GM21360 (cell line): Measurements from ENCODE around the gene SNCAIP.
"Not testable (repeated sequence)": the region's sequence is repeated elsewhere in the genome, so short reads cannot be mapped to it uniquely, and the experiment has no call there.

Experiments
- ATAC-seq: cut with Tn5 transposase; IDR thresholded peaks from one replicate; pipeline ENCODE4 v1.9.1; 2021; ENCODE audit warnings: mild to moderate bottlenecking, moderate library complexity; ENCODE audit not compliant: unreplicated experiment

The SNCAIP gene

DNA sequence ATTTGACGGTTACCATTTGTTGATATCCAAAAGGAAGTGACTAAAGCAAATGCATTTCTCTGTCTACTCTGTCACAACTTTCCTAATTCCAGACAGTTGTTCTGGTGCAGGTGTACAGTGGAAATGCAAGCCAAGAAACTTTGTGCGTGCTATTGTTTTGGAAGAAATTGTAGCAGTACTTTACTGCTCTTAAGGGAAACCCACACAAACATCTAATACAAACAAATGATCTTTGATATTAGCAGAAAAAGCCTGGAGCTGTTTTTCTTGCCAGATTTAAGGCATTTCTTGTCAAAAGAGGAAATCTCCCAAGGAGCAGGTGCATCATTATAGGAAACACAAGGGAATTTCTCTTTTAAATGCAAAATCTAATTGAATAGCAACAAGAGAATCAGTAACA lies 2.0 kb downstream of the SNCAIP start:
- no peak for ATAC-seq

DNA sequence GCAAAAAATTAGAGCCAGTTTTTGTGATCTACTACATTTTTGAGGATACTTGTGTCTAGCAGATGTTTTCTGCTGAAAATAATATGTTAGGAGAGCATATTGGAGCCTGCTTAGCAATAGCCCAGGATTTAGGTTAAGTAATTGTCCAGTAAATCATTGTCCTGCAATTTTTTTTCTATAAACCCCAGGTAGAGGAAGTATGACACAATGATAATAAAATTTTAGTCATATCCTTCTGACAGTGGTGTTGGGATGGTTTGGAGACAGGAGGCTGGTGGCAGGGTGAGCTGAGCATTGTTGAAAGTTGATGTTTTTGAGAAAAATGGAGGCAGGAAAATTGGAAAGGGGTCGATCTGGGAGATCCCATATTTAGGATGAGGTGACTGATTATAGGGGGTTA lies 3.5 kb downstream of the SNCAIP start:
- no peak for ATAC-seq

DNA sequence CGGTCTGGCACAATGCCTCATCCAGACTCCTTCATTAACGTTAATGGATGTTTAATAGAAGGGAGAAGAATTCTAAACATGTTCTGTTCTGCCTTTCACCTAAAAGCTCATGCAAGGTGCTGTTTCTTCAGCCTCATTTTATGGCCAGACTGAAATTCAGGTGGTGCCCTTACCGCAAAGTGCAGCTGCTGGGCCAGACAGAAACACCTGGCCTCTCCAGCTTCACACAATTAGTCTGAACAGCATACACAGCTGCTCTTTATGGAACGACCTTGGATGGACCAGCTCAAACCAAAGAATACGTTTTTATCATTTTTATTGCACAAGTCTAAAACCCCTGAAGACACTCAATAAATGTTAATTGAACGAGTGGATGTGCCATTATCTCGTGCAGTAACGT lies 4.6 kb downstream of the SNCAIP start:
- no peak for ATAC-seq

DNA sequence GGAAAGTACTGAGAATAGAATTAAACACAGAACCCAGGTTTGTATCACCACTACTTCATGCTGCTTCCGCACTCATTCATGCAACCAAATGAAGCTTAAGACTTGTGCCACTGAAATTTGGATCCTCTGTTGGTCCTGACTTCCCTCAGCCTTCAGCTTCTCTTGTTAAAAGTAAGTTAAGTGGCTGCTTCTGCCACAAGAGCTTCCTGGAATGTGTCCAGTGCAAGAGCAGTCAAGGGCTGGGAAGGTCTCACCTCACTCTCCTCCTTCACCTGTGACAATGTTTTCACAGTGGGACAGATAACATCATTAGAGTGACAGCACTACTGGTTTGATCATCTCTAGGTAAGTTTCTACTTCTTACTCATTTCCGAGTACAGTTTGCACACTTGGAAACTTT lies 7.9 kb downstream of the SNCAIP start:
- no peak for ATAC-seq

DNA sequence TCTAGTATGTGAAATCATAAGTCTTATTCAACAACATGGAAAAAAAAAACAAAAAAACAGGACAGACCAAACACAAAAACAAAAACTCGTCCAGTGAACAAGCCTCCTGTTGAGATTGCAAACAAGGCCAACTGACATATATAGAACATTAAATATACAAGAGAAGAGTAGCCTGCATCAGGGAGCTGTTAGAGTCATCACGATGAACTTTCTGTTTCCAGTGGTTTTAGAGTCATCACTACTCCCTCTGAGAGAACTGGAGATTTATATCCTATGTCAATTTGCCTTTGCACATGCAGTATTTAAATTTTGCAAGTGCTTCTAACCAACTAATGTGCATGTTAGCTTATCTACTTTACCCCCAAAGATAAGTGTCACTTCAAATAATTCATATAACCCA lies 9.9 kb downstream of the SNCAIP start:
- ATAC-seq: no peak

DNA sequence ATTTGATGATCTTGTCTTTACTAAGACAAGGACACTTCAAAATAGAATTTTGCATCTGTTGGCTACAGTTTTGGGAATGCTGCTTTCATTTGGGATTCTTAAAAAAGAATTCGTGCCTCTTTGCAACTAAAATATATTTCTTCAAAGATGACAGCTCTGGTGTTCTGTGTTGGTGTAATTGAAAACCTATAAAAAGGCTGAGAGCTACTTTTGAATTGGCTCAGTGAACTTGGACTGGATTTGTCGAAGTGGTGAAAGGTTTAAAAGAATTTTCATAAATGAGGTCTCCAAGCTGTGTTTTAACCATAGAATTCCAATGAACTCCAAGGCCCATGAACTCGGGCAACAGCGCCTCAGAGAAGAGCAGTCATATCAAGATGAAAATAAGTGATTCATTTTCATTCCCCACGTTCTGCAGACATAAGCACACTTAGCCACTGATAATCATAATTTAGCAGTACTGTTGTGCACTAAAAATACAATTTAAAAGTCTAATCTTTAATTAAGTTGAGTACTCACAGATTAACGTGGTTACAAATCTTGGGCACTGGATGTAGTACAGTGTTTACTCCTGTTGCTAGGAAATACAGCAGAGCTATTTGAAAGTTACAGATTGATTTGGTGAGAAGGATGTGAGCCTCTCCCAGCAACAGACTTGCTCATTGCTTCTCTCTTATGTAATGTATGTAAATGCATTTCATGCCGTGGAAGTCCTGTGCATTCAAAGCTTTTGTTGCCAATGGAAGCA lies 10.9 kb downstream of the SNCAIP start:
- no peak for ATAC-seq

DNA sequence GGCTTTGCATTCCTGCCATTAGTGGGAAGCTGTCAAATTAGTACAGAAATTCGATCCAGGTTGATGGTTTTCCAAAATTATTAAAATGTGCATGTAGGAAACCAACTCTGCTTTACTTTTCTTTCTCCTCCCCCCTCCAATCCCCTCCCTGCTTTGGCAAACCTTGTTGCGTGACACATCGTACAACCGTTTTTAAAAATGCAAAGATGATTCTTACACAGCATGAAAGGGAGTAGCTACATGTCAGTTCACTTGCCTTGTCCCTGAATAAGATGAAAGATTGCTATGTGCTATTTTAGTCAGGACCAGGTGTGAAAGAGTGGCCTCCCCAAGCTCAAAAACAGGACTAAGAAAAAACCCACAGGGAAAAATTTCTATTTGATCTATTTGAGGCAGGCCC lies 11.7 kb downstream of the SNCAIP start:
- no peak for ATAC-seq

DNA sequence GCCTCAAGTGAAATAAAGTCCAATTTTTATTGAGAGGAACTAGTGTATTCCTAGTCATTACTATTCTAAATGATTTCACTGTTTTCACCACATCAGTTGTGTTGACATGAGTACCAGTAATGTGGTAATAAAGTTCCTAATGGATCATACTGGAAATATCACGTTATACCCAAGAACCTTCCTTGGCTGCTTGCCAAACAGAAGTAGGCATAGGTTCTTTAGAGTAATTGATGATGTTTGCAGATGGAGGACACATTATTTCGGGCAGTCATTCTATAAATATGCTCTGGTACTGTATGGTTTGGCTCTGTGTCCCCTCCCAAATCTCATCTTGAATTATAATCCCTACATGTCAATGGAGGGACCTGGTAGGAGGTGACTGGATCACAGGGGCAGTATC lies 15.1 kb downstream of the SNCAIP start:
- no peak for ATAC-seq

DNA sequence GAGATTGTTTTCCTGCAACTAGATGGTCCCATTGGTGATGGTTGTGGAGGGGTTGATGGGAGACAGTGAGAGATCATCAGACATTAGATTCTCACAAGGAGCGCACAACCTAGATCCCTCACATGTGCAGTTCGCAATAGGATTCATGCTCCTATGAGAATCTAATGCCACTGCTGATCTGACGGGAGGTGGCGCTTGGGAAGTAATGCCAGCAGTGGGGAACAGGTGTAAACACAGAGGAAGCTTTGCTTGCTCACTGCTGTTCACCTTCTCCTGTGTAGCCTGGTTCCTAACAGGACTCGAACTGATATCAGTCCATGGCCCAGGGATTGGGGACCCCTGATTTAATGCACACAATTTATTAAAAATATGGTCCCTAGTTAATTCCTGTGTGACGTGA lies 18.8 kb downstream of the SNCAIP start:
- no peak for ATAC-seq

DNA sequence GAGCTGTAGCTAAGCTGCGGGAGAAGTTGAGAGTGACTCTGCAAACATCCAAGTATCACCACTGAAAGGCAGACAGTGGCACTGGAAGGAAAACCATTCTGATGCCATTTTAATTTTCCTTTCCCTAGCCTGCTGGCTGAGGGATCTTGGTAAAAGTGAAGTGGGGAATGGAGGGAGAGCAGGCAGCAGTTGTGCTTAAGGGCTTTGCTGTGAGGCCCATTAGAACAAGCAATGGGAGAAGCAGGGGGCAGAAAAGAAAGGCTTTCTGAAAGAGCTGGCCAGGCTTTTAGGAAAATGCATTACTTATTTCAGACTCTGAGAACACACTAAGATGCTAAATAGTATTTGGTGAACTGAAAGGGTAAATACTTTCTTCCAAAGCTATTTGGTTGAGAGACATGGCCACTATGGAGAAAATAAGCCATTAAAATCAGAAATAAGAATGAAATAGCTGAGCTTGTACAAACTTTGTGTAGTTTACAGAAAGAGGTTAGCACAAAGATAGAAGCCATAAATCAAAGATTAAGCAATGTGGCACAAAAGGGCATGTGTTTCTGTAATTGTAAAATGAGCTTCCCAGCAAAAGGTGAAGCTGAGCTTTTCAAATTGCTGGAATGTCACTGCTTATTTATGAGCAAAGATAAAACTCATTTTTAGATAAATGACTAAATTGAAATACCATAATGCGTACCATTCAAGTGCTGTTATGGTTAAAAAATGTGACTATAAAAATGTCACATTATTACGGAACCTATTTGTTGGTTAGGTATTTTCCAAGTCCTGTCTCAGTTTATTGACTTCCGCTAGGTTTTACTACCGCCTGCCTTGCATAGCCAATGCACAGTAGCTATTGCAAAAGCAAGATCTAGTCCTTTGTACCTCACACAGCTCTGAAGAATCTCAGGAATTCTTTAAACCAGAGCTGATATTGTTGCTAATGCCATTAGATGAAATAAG lies 20.8 kb downstream of the SNCAIP start:
- no peak for ATAC-seq

DNA sequence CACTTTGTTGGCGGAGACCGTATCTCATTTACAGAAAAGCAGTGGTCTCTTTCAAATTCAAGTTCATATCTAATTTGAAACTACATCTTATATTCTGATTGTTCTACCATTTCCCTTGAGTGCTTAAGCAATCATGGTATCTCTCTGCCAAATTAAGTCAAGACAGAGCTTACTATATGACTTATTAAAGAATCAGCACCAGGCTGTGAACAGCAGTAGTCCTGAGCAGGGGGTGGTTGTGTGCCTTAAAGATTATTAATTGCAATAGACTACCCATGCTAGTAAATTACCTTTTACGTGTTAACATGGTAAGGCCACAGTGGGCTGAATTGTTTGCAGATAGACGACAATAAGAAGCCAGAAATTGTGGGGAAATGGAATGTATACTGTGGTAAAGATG lies 21.5 kb downstream of the SNCAIP start:
- no peak for ATAC-seq

DNA sequence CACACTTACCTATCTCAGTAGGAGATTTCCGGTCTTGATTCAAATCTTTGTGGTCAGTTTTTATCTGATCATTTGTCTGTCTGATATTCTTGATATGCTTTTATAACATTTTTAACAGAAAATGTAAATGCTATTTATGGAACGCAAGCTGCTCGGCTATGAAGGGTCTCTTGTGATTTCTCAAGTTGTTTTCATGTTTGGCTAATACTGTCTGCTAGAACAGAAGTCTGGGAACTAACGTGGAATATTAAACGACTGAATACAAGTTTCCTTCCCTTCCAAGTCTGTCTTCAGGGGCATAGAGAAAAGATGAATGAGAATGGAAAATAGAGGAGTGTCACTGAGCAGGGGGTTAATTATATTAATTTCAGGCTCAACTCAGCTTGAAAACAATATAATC lies 27.6 kb downstream of the SNCAIP start:
- no peak for ATAC-seq

DNA sequence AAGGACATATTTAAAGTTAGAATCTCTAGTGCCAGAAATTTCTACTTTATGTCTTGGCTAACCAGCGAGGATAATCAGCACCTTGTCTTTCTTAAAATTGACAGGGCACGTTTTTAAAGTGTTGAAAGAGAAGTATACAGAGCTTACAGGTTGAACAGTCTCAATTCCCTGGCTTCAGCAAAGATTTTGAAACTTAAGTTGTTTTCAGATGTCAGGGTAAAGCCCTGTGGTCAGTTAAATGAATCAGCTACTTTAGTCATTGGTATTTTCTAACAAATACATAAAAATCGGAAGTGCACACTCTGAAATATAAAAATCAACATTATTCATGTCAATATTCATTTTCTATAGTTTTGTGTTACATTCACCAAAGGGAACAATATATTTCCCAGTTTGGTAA lies 29.1 kb downstream of the SNCAIP start:
- no peak for ATAC-seq

DNA sequence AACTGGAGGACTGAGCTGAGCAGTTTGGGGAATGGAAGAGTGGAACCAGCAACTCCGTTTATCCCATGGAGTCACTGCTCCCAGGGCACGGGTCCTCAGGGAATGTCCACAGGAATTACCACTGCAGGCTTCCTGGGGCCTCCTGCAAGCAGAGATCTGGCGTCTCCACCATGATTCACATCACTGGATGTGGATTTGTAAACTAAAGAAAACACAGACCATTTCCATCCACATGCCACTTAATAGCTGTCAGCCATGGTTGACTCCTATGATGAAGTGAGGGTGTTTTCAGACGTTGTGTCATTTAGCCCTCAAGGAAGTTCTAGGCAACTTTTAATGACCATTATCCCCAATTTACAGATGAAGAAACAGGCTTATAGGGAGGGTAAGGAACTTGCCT lies 30.2 kb downstream of the SNCAIP start:
- no peak for ATAC-seq

DNA sequence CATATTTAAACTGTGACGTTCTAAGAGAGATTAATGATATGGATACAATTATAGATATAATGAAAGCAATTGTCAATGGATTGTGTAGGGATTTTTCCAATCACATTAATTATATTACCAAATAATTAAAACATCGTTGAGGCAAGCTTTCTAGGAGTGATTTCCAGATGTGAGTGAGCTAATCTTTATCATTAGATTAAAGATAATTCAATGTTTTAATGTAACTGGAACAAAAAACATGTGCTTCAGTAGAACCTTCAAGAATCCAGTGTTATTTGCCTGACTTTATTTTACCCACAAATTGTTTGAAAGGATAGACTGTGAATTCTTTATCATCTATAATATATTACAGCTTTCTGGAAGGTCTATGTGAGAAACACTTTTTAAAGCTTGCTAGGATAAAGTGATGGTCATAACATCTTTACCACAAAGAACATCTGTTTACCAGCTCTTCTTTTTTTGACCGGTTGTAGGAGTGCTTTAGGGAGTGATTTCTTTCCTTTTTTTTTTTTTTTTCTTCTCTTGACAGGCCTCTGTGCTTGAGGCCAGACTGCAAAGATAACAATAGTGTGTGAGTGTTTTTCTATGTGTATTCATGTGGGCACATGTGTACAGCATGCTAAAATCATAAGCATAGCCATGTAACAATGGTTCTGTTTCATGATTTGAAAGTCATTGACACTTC lies 35.0 kb downstream of the SNCAIP start:
- ATAC-seq: no peak

DNA sequence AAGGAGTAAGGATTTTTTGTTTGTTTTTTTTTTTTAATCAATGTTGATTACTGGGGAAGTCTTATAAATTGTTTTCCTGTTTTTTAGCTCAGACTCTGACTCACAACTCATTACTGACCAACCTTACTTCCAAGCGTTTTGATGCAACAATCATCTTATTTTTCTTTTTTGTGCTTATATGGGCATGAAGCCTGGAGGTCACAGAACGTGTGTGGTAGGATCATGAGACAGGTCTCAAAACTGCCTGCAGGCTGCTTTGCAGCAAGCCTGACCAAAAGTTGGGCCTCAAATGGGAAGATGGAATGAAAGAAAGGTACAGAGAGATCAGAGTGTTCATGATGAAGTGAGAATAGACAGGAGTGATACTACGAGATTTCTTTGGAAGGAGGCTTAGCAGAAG lies 38.5 kb downstream of the SNCAIP start:
- ATAC-seq: no peak

DNA sequence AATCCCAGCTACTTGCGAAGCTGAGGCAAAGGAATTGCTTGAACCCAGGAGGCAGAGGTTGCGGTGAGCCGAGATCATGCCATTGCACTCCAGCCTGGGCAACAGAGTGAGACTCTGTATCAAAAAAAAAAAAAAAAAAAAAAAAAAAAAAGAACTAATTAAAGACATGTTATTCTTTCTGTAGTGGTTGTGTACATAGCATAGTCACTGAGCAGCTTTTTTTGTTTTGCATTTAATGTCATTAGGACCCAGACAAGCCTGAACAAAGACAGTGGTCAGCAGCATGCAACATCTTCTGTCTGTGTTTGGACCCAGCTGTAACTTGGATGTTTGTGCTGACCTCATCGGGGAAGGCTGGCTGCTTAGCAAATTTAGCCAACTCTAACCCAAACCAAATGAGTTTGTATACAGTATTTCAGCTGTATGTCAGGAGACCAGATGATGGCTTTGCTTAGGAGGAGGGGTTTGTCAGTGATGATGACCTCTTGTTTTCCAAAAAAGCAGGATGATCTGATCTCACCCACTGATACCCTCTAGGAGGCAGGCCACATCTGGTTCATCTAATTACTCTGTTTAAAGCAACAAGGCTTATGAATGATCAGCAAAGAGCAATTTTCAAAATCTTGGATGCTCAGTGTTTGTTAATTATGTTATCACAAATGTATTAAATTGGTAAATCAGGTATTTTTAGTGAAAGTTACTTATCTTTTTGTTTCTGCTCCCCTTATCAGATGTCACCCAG lies 39.5 kb downstream of the SNCAIP start:
- no peak for ATAC-seq

DNA sequence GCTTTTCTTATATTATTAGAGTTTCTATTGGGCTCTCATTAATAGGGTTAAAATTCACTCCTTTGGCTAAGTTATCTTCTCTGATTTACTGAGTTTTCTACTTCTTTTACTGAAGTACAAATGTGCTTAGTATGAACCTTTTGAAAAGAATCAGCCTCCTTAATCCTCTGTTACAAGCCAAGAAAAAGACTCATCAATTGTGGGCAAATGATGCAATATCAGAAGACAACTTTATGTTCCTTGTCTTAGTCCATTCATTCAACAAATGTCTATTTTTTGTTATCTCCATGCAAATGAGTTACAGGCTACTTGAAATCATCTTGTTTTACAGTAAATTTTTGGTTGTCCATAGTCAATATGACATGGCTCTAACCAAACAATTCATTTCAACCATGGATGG lies 40.3 kb downstream of the SNCAIP start:
- ATAC-seq: no peak

DNA sequence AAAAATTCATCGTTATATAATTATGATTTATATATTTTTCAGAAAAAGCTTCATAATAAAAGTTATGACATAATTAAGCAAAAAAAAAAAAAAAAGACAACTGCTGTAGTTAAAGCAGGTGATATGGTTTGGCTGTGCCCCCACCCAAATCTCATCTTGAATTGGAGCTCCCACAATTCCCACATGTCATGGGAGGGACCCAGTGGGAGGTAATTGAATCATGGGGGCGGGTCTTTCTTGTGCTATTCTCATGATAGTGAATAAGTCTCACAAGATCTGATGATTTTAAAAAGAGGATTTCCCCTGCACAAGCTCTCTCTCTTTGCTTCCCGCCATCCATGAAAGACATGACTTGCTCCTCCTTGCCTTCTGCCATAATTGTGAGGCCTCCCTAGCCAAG lies 41.3 kb downstream of the SNCAIP start:
- not testable (repeated sequence) for ATAC-seq

DNA sequence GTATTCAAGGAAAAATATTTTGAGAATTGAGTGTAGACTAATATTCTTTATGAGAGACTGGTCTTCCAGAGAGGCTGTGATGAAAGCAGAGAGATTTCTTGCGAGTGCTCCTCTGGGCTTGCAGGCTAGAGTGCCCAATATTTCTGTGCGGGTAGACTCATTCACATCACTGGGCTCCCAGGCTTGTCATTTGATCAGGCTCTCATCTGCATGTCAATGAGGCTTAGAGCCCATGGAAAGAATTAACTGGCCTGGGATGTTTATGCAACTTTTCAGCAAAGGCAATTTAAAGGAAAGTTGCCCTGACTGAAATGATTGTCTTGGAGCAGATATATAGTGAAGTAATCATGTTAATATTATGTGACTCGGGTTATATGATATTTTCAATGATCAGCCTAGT lies 42.3 kb downstream of the SNCAIP start:
- ATAC-seq: no peak

DNA sequence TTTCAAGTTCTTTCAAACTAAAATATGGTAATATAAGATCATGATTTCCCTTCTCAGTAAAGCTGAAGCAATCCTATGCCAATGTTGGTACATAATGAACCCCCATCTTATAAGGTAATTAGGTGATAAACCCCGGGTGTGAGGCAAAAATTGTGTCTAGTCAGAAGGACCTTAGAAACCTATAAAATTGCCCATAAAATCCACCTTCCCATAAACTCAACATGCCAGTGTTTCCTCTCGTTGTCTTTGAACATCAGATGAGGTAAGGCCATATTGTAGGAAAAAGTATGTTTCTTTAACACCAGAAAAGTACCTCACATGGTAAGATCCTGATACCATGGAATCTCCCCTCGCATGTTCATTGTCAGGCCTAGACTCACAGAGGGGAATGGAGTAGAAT lies 43.3 kb downstream of the SNCAIP start:
- ATAC-seq: no peak
